ENCODE results near the gene FOXA3. TPM values are rescaled to one million over a fixed set of nuclear protein-coding genes. Genes with fewer than 3 reads are reported as not detected.
A peak's percentile ranks its signal among the peaks of the same experiment; 100 is the strongest.

FOXA3 gene
- total and polyA plus RNA-seq, 2 donors (not counting 3 experiments of a cell fraction or from before 2014, with no cell fraction given): 0.06 TPM; not detected in 1

GRCh38 chr19:45864629-45865082 is 530 bp downstream of the FOXA3 start:
- TF ChIP-seq POLR2A (IDR thresholded peaks at IDR 0.05; ENCODE audit: low read depth, low read length) (no peak), CTCF (IDR thresholded peaks at IDR 0.05; ENCODE audit: extremely low read depth in 1 of 2, insufficient read depth in 1 of 2, low read depth in 1 of 2, low read length in 2 of 2) (no peak), MAX (IDR thresholded peaks at IDR 0.05; ENCODE audit: insufficient read depth, insufficient read length) (no peak), POLR2AphosphoS5 (IDR thresholded peaks at IDR 0.05; ENCODE audit: insufficient read depth, low read depth, low read length) (no peak), EZH2 (IDR thresholded peaks at IDR 0.05; ENCODE audit: borderline replicate concordance, low read depth, low read length, severe bottlenecking) (peak; percentile 88)
- intact Hi-C loops (cut with micrococcal nuclease): no loop called here
- Histone ChIP-seq H3K79me2 (ENCODE audit: control insufficient read depth, insufficient read depth, low read length) (peaks cover 22% of the 10 kb centered on the region), H3K9ac (replicated peaks; ENCODE audit: extremely low read depth, insufficient read depth, low read length) (no peak overlapping the region), H3K4me2 (ENCODE audit: insufficient read depth, low read length) (no peak overlapping the region), H4K20me1 (replicated peaks; ENCODE audit: control insufficient read depth, extremely low read depth, insufficient read depth, low read length) (no peaks in the 10 kb centered on the region), H3K4me3 (replicated peaks in 1 of 3; ENCODE audit: insufficient read depth in 1 of 3, low read depth in 1 of 3, low read length in 3 of 3) (no peak overlapping the region), H3K9me1 (replicated peaks; ENCODE audit: control insufficient read depth, extremely low read depth, insufficient read depth, low read length) (no peaks in the 10 kb centered on the region), H2AFZ (ENCODE audit: low read depth, low read length) (no peak overlapping the region), H3K27ac (ENCODE audit: insufficient read depth, low read depth, low read length) (no peak overlapping the region), H3K27me3 (ENCODE audit: control insufficient read depth in 2 of 2, insufficient read depth in 2 of 2, low read length in 2 of 2) (peaks cover 22 to 23% of the 10 kb centered on the region in 2 experiments), H3K36me3 (ENCODE audit: control insufficient read depth in 2 of 2, extremely low read depth in 1 of 2, insufficient read depth in 2 of 2, low read length in 2 of 2) (no peaks in the 10 kb centered on the region), H3K4me1 (ENCODE audit: control insufficient read depth, extremely low read depth, insufficient read depth, low read length) (peaks cover 4% of the 10 kb centered on the region), H3K9me3 (replicated peaks; ENCODE audit: control insufficient read depth, insufficient read depth, low read length) (no peaks in the 10 kb centered on the region)
- ChIA-PET POLR2A (interaction anchor here (0.5 to 0.8 kb wide), 3 partner anchors 18 to 71 kb away, joined by 3 to 5 read pairs (median 3); no protein-coding TSS in a partner anchor), CTCF (interaction anchor here (0.9 to 2.6 kb wide), 6 partner anchors 15 to 48 kb away, joined by 3 to 24 read pairs (median 6); partner anchors contain the start of gene IRF2BP1)
- no peak for DNase-seq (ENCODE audit: low read depth, low spot score)
- FAIRE-seq: no peak
- dilution Hi-C loops (cut with MboI; ENCODE audit: extremely low pct_ligation_motif_present, low sequenced_read_pairs): no loop called here
- no TSS peak for BruUV-seq (replicated peaks)
